ENCODE measurements around the gene SLC25A1.

DNA sequence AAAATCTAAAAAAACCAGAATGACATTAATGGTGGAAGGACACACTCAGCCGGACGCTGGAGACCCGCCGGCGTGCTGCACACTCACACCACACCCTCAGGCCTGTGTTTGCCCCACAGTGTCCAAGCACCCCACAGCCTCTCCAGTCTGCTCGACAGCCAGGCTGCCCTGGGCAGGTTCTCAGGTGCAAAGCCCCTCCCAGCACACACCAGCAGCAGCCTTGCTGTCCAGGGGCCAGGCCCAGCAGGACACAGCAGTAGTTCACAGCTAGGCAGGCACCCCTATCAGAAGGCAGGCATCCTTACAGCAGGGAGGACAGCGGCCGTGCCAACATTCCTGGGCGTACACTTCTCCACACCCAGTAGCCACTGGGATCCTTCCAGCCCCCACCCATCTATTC is 1.7 kb upstream of the SLC25A1 start:
- TF ChIP-seq MAX (IDR thresholded peaks at IDR 0.05): no peak
- TF ChIP-seq CTCF (IDR thresholded peaks at IDR 0.05): no peak
- TF ChIP-seq CHD2 (IDR thresholded peaks at IDR 0.05; ENCODE audit: low read length, partially characterized antibody): no peak
- TF ChIP-seq MAZ (IDR thresholded peaks at IDR 0.05; ENCODE audit: borderline replicate concordance, low read depth, low read length): no peak
- no peak for TF ChIP-seq POLR2A (IDR thresholded peaks at IDR 0.05; ENCODE audit: low read length)
- TF ChIP-seq, protein P1, sequence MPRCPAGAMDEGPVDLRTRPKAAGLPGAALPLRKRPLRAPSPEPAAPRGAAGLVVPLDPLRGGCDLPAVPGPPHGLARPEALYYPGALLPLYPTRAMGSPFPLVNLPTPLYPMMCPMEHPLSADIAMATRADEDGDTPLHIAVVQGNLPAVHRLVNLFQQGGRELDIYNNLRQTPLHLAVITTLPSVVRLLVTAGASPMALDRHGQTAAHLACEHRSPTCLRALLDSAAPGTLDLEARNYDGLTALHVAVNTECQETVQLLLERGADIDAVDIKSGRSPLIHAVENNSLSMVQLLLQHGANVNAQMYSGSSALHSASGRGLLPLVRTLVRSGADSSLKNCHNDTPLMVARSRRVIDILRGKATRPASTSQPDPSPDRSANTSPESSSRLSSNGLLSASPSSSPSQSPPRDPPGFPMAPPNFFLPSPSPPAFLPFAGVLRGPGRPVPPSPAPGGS (IDR thresholded peaks at IDR 0.05): no peak
- TF ChIP-seq RNF2 (IDR thresholded peaks at IDR 0.05; ENCODE audit: borderline replicate concordance, low read depth): no peak
- no peak for TF ChIP-seq RARB (CRISPR knock-in tag; IDR thresholded peaks at IDR 0.05)
- no peak for TF ChIP-seq RFX5 (IDR thresholded peaks at IDR 0.05)
- no peak for TF ChIP-seq ESRRA (IDR thresholded peaks at IDR 0.05; ENCODE audit: borderline replicate concordance, low read length)
- TF ChIP-seq, protein P2, sequence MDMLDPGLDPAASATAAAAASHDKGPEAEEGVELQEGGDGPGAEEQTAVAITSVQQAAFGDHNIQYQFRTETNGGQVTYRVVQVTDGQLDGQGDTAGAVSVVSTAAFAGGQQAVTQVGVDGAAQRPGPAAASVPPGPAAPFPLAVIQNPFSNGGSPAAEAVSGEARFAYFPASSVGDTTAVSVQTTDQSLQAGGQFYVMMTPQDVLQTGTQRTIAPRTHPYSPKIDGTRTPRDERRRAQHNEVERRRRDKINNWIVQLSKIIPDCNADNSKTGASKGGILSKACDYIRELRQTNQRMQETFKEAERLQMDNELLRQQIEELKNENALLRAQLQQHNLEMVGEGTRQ (IDR thresholded peaks at IDR 0.05): no peak

Measured in A549 (cell line).